Neural cell (in vitro differentiated cells): Measurements from ENCODE around the gene ETNK2.

Experiments
- EP300 ChIP-seq: fragments of 450-650 bp; conservative IDR thresholded peaks from 2 replicates; pipeline ENCODE4 v1.6.1; 2014; ENCODE audit warnings: antibody characterized with exemption, mild to moderate bottlenecking, moderate library complexity; ENCODE audit not compliant: poor library complexity, severe bottlenecking
- EZH2 ChIP-seq: fragments of 200-600, 300-800 bp; shearing (Covaris generic), sonication (generic); IDR thresholded peaks from 2 replicates; pipeline ENCODE4 v1.6.1; 2014; ENCODE audit warnings: antibody characterized with exemption, low read length, borderline replicate concordance, mild to moderate bottlenecking; ENCODE audit not compliant: insufficient read depth, poor library complexity, severe bottlenecking
- POLR2AphosphoS5 ChIP-seq: IDR thresholded peaks from 2 replicates; pipeline ENCODE4 v1.6.1; 2012
- RAD21 ChIP-seq: fragments of 450-650 bp; conservative IDR thresholded peaks from 2 replicates; pipeline ENCODE4 v1.6.1; 2014; ENCODE audit warnings: antibody characterized with exemption, mild to moderate bottlenecking, moderate library complexity
- TF ChIP-seq, protein P1 (sequence below): fragments of 450-650 bp; IDR thresholded peaks from 2 replicates; pipeline ENCODE4 v1.5.1; 2014; ENCODE audit warnings: antibody characterized with exemption, mild to moderate bottlenecking, moderate library complexity; ENCODE audit not compliant: poor library complexity, severe bottlenecking
- TF ChIP-seq, protein P2 (sequence below): IDR thresholded peaks from 2 replicates; pipeline ENCODE4 v1.6.1; 2012; ENCODE audit warnings: borderline replicate concordance

DNA sequence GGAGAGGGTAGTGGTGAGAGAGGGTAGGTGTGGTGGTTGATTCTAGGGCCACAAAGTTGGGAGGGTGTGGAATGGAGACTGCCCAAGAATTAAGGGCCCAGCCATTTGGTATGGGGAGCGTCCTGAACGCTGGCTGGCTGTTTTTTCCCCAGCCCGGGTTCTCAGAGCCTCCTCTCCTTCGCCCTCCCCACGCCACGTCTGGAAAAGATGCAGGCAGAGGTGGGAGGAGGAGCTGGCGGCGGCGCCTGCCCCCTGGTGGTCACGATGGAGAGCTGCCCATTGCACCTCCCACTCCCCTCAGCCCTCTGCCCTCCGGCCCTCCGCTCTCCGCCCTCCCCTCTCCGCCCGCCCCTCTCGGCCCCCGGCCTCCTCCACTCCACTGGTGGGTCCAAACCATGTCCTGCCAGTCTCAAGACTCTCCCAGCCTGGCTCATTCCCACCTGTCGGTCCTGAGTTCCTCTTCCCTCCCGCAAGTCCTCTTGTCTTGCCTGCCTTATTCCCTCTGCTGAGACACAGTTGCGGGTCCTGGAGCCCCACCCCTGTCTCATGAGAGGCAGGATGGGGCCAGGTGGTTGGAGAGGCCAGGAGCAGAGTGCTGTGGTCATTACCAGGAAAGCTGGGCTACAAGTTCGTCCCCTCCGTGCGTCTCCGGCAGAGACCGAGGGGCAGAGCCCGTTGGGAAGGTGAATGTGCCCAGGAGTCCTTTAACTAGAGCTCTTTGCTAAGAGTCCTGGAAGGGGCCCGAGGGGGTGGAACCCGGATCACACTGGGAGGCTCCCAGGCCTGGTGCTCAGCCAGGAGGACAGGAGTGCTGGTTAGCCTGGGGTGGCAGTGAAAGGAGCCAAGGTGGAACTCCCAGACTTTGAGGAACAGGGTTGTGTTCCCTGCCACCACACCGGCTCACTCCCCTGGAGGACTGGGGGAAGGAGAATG lies 22.6 kb downstream of the ETNK2 start:
- TF ChIP-seq, protein P1, sequence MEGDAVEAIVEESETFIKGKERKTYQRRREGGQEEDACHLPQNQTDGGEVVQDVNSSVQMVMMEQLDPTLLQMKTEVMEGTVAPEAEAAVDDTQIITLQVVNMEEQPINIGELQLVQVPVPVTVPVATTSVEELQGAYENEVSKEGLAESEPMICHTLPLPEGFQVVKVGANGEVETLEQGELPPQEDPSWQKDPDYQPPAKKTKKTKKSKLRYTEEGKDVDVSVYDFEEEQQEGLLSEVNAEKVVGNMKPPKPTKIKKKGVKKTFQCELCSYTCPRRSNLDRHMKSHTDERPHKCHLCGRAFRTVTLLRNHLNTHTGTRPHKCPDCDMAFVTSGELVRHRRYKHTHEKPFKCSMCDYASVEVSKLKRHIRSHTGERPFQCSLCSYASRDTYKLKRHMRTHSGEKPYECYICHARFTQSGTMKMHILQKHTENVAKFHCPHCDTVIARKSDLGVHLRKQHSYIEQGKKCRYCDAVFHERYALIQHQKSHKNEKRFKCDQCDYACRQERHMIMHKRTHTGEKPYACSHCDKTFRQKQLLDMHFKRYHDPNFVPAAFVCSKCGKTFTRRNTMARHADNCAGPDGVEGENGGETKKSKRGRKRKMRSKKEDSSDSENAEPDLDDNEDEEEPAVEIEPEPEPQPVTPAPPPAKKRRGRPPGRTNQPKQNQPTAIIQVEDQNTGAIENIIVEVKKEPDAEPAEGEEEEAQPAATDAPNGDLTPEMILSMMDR = peak; percentile 78
- TF ChIP-seq POLR2AphosphoS5 = no peak
- TF ChIP-seq EZH2 = no peak
- TF ChIP-seq, protein P2, sequence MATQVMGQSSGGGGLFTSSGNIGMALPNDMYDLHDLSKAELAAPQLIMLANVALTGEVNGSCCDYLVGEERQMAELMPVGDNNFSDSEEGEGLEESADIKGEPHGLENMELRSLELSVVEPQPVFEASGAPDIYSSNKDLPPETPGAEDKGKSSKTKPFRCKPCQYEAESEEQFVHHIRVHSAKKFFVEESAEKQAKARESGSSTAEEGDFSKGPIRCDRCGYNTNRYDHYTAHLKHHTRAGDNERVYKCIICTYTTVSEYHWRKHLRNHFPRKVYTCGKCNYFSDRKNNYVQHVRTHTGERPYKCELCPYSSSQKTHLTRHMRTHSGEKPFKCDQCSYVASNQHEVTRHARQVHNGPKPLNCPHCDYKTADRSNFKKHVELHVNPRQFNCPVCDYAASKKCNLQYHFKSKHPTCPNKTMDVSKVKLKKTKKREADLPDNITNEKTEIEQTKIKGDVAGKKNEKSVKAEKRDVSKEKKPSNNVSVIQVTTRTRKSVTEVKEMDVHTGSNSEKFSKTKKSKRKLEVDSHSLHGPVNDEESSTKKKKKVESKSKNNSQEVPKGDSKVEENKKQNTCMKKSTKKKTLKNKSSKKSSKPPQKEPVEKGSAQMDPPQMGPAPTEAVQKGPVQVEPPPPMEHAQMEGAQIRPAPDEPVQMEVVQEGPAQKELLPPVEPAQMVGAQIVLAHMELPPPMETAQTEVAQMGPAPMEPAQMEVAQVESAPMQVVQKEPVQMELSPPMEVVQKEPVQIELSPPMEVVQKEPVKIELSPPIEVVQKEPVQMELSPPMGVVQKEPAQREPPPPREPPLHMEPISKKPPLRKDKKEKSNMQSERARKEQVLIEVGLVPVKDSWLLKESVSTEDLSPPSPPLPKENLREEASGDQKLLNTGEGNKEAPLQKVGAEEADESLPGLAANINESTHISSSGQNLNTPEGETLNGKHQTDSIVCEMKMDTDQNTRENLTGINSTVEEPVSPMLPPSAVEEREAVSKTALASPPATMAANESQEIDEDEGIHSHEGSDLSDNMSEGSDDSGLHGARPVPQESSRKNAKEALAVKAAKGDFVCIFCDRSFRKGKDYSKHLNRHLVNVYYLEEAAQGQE = no peak
- TF ChIP-seq RAD21 = peak; percentile 81
- no peak for TF ChIP-seq EP300
